ENCODE results near the gene PLA2G4E. TPM values are rescaled to one million over a fixed set of nuclear protein-coding genes. Genes with fewer than 3 reads are reported as not detected.

The PLA2G4E gene
- total RNA-seq, 1 donor from 2014 or later, result 1.0 TPM

DNA sequence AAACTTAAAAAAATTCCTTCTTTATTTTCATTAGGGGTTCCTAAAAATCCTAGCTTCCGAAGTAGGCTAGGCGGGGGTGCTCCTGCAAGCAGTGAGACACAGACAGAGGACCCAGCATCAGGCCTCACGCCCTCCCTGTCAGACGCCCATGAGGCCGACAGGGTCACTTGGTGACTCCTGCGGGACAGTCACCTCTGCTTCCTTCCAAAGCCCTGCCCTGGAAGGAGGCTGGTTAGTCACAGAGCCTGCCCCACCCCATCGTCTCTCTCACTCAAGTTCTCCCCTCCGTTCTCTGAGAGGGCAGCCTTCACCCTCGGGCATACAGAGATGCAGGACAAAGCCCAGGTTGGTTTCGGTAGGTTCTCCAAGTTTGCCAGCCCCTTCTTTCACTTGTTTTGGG lies 87.1 kb downstream of the PLA2G4E start:
- Mint-ChIP-seq H3K4me3 (ENCODE audit: unreplicated experiment) (no peak overlapping the region), H3K27me3 (ENCODE audit: unreplicated experiment) (peaks cover 2% of the 10 kb centered on the region), H3K4me1 (ENCODE audit: low read depth, unreplicated experiment) (peaks cover 9% of the 10 kb centered on the region), H3K9me3 (ENCODE audit: unreplicated experiment) (no peaks in the 10 kb centered on the region), H3K27ac (ENCODE audit: unreplicated experiment) (no peak overlapping the region), H3K36me3 (ENCODE audit: unreplicated experiment) (no peaks in the 10 kb centered on the region)
- TF ChIP-seq CTCF (IDR thresholded peaks at IDR 0.05; ENCODE audit: partially characterized antibody, unreplicated experiment), result no peak
- no peak for DNase-seq

- no peak overlapping the region for H3K4me3 Mint-ChIP-seq (ENCODE audit: unreplicated experiment)
- DNase-seq, result no peak
- peaks cover 2% of the 10 kb centered on the region for H3K27me3 Mint-ChIP-seq (ENCODE audit: unreplicated experiment)
- H3K9me3 Mint-ChIP-seq (ENCODE audit: unreplicated experiment), result no peaks in the 10 kb centered on the region
- no peak for TF ChIP-seq CTCF (IDR thresholded peaks at IDR 0.05; ENCODE audit: partially characterized antibody, unreplicated experiment)
- H3K27ac Mint-ChIP-seq (ENCODE audit: unreplicated experiment), result no peak overlapping the region
- H3K4me1 Mint-ChIP-seq (ENCODE audit: low read depth, unreplicated experiment), result peaks cover 9% of the 10 kb centered on the region
- no peaks in the 10 kb centered on the region for H3K36me3 Mint-ChIP-seq (ENCODE audit: unreplicated experiment)
These were observed 87.5 kb downstream of the PLA2G4E start for GRCh38 chr15:41933326-41933725.

DNA sequence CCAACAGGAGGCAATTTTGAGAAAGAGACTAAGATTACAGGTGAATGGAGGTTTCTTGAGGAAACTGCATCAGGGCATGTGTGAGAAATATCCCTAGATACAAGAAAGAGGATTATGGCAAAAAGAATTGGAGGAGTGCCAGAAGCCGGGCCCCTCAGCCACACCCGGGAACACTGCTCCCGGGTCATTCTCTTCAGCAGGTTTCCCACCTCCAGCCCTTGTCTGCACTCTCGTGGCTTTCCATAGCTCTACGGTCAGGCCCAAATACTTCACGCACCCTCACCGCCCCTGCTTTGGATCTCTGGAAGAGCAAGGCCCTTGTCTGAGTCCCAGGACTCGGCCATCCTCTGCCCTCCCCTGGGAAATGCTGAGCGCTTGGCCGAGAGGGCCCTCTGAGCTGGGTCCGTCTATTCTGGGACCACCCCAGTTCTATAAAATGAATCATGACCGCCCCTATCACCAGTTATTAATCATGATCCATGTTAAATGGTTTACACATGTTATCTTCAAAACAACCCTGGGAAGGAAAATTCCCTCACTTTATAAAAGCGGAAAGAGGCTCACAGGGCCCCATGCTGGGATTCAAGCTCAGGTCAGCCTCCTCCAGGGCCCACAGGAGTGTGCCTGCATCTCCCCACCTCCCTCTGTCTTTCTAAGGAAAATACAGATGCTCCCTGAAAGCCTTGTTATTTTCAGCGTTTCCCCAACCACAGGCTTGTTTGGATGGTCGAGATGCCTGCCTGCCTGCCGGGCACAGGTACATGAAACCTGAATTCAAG lies 88.1 kb downstream of the PLA2G4E start:
- H3K36me3 Mint-ChIP-seq (ENCODE audit: unreplicated experiment), result no peaks in the 10 kb centered on the region
- no peak for DNase-seq
- peaks cover 2% of the 10 kb centered on the region for H3K27me3 Mint-ChIP-seq (ENCODE audit: unreplicated experiment)
- peaks cover 9% of the 10 kb centered on the region for H3K4me1 Mint-ChIP-seq (ENCODE audit: low read depth, unreplicated experiment)
- no peak overlapping the region for H3K27ac Mint-ChIP-seq (ENCODE audit: unreplicated experiment)
- H3K9me3 Mint-ChIP-seq (ENCODE audit: unreplicated experiment), result no peaks in the 10 kb centered on the region
- no peak overlapping the region for H3K4me3 Mint-ChIP-seq (ENCODE audit: unreplicated experiment)
- TF ChIP-seq CTCF (IDR thresholded peaks at IDR 0.05; ENCODE audit: partially characterized antibody, unreplicated experiment), result no peak

DNA sequence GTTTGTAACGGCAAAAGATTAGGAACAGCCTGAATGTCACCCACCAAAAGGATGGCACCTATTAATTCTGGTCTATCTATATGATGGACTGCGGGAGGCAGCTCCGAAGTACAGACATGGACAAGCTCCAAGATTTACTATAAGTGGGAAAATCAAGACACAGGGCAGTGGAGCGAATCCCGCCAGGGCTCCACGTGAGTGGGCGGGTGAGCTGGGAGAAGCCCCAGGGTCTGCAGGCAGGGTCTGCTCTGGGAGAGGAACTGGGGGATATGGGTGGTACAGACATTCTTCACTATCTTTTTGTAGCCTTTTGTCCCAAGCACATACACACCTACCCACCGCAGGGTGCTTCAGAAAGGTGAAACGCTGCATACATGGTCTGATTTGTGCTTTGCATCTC lies 88.7 kb downstream of the PLA2G4E start:
- Mint-ChIP-seq H3K27me3 (ENCODE audit: unreplicated experiment) (peaks cover 2% of the 10 kb centered on the region), H3K4me3 (ENCODE audit: unreplicated experiment) (no peak overlapping the region), H3K9me3 (ENCODE audit: unreplicated experiment) (no peaks in the 10 kb centered on the region), H3K27ac (ENCODE audit: unreplicated experiment) (no peak overlapping the region), H3K4me1 (ENCODE audit: low read depth, unreplicated experiment) (peaks cover 7% of the 10 kb centered on the region), H3K36me3 (ENCODE audit: unreplicated experiment) (no peaks in the 10 kb centered on the region)
- no peak for DNase-seq
- TF ChIP-seq CTCF (IDR thresholded peaks at IDR 0.05; ENCODE audit: partially characterized antibody, unreplicated experiment), result no peak

Other genes with a start within 250 kb of the PLA2G4E start
- 45.7 TPM for gene MAPKBP1, start 246.6 kb downstream of the PLA2G4E start, total RNA-seq (ENCODE audit: unreplicated experiment)
- 26.6 TPM for gene JMJD7, start 192.9 kb downstream of the PLA2G4E start, total RNA-seq (ENCODE audit: unreplicated experiment)
- gene PLA2G4B, start 182.2 kb downstream of the PLA2G4E start, total RNA-seq (ENCODE audit: unreplicated experiment), result 17.9 TPM
- 0.32 TPM for gene SPTBN5, start 127.0 kb downstream of the PLA2G4E start, total RNA-seq (ENCODE audit: unreplicated experiment)
- 4.0 TPM for gene EHD4, start 48.5 kb downstream of the PLA2G4E start, total RNA-seq (ENCODE audit: unreplicated experiment)
- not detected for gene PLA2G4D, start 73.5 kb upstream of the PLA2G4E start, total RNA-seq (ENCODE audit: unreplicated experiment)
- not detected for gene PLA2G4F, start 135.6 kb upstream of the PLA2G4E start, total RNA-seq (ENCODE audit: unreplicated experiment)
- 94.4 TPM for gene VPS39, start 187.3 kb upstream of the PLA2G4E start, total RNA-seq (ENCODE audit: unreplicated experiment)

All from glutamatergic neuron (in vitro differentiated cells).